Activated naive CD4-positive, alpha-beta T cell (primary cell): ENCODE measurements around the gene TMEM132C.
"Not testable (repeated sequence)": the region's sequence is repeated elsewhere in the genome, so short reads cannot be mapped to it uniquely, and the experiment has no call there.

Experiments used
- DNase-seq, 4 experiments: peaks; one replicate each; lab custom pipeline; 2025; lab: John Stamatoyannopoulos, UW

TMEM132C gene

GRCh38 chr12:128267131-128267622, at the start of gene TMEM132C:
TSS of gene TMEM132C (plus strand) at chr12:128267170. CDS start at chr12:128267403, 233 bp downstream.
- DNase-seq: no peak

GRCh38 chr12:128224226-128224625, 42.7 kb upstream of the TMEM132C start:
- no peak for DNase-seq

- no peak for DNase-seq
Measured at GRCh38 chr12:128228581-128228980, 38.4 kb upstream of the TMEM132C start.

DNA sequence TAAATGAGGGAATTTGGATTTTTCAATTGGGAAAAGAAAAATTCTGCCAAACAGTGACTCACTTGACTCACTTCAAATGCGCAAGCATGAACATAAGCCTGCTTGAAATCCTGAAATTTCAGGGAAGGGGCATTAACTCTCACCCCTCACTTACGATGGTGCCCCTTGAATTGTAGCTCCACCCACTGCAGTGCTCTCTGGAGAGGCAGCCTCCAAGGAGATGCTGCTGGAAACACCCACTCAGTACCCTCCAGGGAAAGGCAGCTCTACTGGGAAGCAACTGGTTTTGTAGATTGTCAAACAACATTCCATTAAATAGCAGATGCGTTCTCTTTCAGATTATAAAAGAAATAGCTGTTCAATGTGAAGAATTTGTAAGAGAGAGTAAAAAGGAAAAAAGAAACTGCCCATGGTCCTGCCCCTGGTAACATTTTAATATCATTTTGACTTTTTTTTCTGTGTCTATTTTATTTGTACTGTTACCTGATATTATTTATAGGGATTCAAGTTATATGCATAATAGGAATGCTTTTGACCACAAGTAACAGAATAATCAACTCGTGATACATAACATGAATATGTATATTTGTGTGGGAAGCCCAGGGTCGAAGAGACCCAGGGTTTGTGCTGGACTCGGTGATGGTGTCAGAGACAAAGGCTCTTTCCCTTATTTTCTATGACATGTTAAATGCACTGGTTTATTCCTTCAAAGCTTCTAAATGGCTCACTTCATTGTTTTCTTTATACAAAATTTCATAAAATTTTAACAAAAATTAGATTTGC, 31.1 kb upstream of the TMEM132C start:
- no peak for DNase-seq

GRCh38 chr12:128236525-128236924, 30.4 kb upstream of the TMEM132C start:
- DNase-seq: no peak

- DNase-seq: no peak
Measured at GRCh38 chr12:128240745-128241144, 26.2 kb upstream of the TMEM132C start.

GRCh38 chr12:128245121-128245520, 21.8 kb upstream of the TMEM132C start:
- DNase-seq: no peak

DNA sequence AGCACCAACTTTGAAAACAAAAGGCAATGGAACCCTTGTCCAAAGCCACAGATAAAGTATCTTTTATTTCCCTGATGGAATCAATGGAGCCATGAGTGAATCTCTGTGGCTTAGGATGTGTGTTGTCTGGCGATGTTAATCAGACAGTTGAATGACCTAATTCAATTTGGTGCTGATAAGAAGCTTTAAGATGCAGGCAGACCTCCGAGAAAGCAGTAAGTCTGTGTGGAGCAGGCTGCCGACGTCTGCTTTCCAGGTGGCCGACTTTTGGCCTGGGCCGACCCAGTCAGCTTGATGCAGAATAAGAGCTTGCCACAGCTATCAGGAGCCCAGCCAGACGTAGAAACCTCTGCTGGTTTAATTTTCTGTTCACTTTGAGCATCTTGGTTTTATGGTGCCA, 21.1 kb upstream of the TMEM132C start:
- no peak for DNase-seq

DNA sequence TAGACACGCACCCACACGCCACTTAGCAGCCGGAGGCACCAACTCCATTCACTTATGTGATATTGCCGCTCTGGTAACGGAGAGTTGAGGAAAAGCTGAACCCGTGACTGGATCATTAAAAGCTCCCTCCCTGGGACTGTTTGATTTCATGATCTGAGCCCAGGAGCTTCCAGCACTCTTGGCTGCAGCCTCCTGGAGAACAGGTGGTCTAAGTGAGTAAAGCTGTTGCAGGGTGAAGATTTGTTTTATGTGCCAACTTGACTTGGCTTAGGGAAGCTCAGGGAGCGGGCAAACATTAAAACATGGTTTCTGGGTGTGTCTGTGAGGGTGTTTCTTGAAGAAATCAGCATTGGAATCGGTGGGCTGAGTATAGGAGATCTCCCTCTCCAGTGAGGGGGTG, 16.9 kb upstream of the TMEM132C start:
- DNase-seq: no peak

DNA sequence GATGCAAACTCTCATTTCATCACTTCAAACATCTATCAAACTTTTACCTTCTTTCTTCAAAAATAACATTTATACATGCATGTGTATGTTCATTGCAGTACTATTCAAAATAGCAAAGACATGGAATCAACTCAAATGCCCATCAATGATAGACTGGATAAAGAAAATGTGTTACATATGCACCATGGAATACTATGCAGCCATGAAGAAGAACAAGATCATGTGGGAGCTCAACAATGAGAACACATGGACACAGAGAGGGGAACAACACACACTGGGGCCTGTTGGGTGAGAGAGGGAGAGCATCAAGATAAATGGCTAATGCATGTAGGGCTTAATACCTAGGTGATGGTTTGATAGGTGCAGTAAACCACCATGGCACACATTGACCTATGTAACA, 13.1 kb upstream of the TMEM132C start:
- not testable (repeated sequence) for DNase-seq

- DNase-seq: no peak
Measured at GRCh38 chr12:128258866-128259555, 8.0 kb upstream of the TMEM132C start.

GRCh38 chr12:128259556-128260070, 7.4 kb upstream of the TMEM132C start:
- DNase-seq: no peak

DNA sequence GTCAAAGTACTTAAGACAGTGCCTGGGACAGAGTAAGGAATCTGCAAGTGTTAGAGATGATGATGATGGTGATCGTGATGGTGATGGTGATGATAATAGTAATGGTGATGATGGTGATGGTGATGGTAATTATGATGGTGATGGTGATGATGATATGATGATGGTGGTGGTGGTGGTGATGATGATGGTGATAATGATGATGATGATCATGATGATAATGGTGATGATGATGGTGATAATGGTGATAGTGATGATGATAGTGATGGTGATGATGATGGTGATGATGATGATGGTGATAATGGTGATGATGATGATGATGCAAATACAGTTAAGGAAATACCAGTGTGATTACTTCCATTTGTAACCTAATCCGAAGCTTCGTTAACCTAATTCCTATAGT, 5.2 kb upstream of the TMEM132C start:
- DNase-seq: no peak

GRCh38 chr12:128265566-128265965, 1.4 kb upstream of the TMEM132C start:
- no peak for DNase-seq

- DNase-seq: no peak
Measured at GRCh38 chr12:128266086-128266485, 884 bp upstream of the TMEM132C start.

DNA sequence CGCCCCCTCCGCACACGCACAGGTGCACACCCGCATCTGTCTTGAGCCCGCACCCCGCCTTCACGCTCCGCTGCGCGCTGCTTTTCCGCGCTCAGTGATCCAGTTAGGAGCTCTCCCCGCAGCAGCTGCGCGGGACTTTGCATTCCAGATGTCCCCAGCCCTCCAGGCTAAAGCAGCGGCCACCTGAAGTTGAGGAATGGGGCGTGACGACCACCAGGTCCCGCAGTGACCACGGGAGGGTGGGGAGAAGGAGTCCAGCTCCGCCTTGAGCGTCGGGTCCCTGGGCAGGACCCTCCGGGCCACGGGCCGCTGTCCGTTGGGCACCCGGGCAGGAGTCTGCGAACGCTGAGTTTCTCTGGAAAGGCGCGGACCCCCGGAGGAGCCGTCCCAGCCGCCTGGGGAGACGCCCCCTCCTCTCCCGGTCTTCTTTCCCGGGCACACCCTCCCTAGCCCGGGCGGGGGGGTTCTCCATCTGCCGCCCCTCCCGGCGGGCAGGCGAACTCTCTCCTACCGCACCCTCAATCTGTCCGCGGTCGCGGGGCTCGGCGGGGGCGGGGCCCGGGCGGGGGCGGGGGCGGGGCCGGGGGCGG, 334 bp upstream of the TMEM132C start:
- no peak for DNase-seq

- no peak for DNase-seq
Measured at GRCh38 chr12:128267651-128268378, 845 bp downstream of the TMEM132C start.

DNA sequence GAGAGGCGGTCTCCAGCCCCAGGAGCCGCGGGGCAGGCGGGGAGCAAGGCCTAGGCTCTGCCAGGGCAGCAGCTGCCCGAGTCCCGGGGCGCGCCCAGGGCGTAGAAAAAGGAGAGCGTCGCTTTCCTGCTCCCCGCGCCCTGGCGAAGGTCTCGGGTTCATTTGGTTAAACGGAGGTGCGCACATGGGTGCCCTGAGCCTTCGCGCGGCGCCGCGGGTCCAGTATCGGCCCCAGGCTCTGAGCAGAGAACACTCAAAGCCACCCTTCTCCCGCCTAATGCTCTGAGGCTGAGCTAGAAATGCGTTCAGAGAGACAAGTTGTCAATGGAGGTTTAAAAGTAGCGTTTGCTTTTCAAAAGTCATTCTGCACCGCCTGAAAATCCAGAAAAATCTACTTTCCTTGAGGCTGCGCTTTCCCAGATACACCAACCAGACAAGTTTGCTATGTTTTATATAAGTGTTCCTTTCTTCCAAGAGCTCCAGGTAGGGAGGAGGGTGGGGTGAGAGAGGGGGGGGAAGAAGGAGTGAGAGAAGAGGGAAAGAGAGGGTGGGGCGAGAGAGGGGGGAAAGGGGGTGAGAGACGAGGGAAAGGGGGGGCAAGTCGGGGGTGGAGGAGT, 1.5 kb downstream of the TMEM132C start:
- no peak for DNase-seq

GRCh38 chr12:128269181-128269591, 2.2 kb downstream of the TMEM132C start:
- no peak for DNase-seq

DNA sequence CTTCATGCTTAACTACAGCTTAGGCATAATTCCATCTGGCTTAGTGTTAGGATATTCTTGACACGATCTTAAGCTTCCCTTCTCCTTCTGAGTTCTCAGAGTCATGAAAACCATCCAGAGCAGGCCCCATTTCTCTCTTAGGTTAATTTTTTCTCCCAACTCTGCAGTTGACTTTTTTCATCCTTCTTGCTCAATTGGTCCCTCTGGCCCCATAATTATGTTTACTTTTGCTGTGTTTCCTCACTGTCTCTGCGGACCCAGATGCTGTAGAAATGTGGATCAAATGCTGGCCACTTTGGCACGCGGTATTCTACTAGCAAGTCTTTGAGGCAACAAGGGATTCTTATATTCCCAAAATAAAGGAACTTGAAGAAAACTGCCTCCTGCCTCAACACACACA, 9.5 kb downstream of the TMEM132C start:
- no peak for DNase-seq

DNA sequence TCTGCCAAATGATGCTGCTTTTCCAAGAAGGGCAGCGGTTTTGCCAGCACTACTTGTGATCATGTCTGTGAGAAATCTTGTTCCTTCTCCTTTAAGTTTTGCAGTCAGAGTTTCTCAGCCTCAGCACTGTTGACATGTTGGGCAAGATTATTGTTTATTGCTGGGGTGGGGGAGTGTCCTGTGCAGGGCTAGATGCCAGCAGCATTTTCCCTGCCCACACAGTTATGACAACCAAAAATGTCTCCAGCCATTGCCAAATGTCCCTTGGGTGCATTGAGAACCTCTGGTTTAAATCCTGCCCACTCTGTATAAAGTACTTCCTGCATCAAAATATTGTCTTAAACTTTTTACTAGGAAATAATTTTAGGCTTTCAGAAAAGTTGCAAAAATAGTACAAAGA, 20.0 kb downstream of the TMEM132C start:
- no peak for DNase-seq

DNA sequence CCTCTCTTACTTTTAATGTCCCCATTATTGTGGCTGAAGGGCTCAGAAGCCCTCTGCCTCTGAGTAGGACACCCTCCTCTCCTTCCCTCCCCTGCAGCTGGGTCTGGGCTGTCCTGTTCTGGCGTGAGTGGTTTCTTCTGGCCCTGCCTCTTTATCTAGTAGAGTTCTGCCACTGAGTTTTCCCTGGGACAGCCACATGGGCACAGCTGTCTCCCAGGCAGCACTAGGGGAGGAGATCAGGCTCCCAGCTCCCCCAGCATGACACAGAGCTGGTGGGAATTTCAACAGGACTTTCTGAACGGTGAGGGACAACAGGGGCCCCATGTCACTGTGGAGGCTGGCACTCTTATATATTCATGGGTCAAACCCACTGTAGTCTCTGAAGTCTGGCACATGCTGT, 21.4 kb downstream of the TMEM132C start:
- DNase-seq: no peak
